Peyer's patch (tissue), 4 donors: ENCODE data around the gene CHCHD5.

Experiments
- POLR2A ChIP-seq, 2 donors: fragments of 450-650 bp; IDR thresholded peaks; one replicate each; pipeline ENCODE4 v1.5.1; 2017; ENCODE audit warnings: antibody characterized with exemption in 2 of 2, mild to moderate bottlenecking in 2 of 2, moderate library complexity in 2 of 2
- TF ChIP-seq, protein P1 (sequence below), 6 experiments: fragments of 450-650 bp in 4 of 6; fragments of 200-600 bp in 2 of 6; sonication (generic) in 1 of 6; IDR thresholded peaks; one replicate each; pipeline ENCODE4 v1.5.1; 2017 to 2019; ENCODE audit warnings: antibody characterized with exemption in 6 of 6, mild to moderate bottlenecking in 3 of 6, moderate library complexity in 1 of 6

DNA sequence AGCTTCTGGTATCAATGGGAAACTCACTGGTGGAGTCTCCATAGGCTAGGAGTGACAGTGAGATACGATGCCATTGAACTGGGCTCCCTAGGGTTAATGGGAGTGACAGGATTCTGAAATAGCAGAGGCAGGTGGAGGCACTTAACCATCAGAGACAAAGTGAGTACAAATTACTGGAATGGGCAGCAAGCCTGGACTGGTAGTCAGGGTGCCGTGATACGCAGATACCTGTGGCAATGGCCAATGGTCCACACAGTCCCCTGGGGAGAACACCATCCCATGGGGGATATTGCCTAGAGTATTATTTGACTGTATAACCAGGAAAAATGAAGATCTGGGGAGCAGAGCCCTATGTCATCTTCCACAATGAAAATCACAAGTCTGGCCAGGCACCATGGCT is 17.3 kb downstream of the CHCHD5 start:
- TF ChIP-seq, protein P1, sequence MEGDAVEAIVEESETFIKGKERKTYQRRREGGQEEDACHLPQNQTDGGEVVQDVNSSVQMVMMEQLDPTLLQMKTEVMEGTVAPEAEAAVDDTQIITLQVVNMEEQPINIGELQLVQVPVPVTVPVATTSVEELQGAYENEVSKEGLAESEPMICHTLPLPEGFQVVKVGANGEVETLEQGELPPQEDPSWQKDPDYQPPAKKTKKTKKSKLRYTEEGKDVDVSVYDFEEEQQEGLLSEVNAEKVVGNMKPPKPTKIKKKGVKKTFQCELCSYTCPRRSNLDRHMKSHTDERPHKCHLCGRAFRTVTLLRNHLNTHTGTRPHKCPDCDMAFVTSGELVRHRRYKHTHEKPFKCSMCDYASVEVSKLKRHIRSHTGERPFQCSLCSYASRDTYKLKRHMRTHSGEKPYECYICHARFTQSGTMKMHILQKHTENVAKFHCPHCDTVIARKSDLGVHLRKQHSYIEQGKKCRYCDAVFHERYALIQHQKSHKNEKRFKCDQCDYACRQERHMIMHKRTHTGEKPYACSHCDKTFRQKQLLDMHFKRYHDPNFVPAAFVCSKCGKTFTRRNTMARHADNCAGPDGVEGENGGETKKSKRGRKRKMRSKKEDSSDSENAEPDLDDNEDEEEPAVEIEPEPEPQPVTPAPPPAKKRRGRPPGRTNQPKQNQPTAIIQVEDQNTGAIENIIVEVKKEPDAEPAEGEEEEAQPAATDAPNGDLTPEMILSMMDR (IDR thresholded peaks at IDR 0.05): no peak
- no peak for TF ChIP-seq POLR2A (IDR thresholded peaks at IDR 0.05)
